DMS153 (cell line): ENCODE measurements around the gene TMEM39A.
A peak's percentile ranks its signal among the peaks of the same experiment; 100 is the strongest.

Experiments
- DNase-seq: peaks from one replicate; lab custom pipeline; 2025; lab: John Stamatoyannopoulos, UW

Gene TMEM39A

DNA sequence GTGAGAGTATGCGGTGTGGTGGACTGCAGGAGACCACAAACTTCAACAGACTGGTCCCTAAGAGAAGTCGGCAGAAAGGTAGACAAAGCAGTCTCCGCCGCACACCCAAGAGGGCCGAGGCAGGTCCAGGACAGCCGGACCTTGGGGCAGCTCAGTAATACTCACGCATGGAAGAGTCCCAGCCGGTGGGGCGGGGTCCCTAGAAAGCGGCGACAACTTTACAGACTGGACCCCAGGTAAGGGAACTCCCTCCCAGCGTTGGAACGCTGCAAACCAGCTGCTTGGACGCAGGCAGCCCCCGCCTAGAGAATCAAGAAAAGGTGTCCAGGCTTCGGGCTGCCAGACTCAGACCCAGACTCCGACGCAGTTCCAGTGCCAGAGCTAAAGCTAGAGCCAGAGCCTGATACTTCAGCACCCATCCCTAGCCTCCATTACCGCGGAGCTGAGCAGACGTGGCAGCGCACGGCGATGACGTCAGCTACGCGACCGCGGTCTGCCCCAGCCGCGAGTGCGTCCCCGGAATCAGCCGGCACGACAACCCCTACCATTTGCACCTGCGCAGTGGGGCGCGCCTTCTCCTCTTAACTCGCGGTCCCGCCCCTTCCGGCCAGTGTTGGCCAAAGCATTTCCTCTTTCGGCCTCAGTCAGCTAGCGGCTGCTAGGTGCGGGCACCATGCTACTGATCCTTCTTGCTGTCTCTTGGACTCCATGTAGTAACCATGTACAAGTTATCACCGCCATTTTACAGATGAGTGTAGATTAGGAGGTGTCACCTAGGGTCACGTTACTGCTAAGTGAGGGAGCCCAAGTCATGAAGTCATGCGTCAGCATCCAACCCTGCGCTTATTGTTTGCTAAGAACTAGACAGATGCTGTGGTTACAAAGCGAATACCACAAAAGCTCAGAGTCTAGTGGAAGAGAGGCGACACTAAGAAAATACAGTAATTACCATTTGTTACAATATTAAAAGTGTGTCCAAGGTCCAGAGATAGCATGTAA is at the start of gene TMEM39A:
TMEM39A (minus strand) TSS at position 445 of the 999 bp plus-strand sequence. CDS start 1,541 bp downstream, outside the sequence.
- peak; percentile 96 for DNase-seq

- no peak for DNase-seq
Measured at GRCh38 chr3:119510690-119511089, 47.3 kb upstream of the TMEM39A start.

GRCh38 chr3:119508172-119508845 is 44.9 kb upstream of the TMEM39A start:
- no peak for DNase-seq

- no peak for DNase-seq
Measured at GRCh38 chr3:119507404-119507803, 44.0 kb upstream of the TMEM39A start.

DNA sequence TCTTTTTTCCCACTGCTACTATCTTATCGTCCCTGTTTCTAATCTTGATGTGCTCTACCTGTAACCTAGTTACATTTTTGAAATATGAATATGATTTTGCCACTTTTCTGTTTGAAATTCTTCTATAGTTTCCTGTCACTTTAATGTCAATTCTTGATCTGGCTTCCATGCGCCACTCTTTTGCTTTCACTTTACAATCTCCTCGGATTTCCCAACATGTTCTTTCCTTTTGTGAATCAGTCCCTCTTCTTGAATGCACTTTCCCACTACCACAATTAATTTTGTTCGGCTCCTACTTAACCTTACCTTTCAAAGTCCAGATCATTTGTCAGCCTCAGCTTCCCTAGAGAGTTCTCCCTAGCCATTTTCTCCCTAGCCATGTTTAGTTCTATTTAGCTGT is 43.2 kb upstream of the TMEM39A start:
- DNase-seq, result no peak

DNA sequence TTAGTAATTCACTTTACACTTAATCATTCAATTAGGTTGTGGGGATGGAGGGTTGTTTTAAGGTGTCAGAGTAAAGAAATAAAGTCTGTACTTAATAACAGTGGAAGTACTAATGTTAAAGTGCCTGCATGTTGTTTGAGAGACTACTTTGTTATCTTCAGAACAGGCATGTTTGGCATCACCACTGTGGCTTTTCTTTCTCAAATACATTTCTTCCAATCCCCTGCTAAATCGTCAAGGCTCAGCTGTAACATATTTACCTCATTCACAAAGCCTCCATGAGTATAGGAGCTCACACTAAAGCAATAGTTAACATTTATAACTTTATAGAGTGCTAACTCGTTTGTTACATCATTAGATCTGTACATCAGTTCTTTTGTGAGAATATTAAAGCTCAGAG is 37.5 kb upstream of the TMEM39A start:
- DNase-seq, result no peak

DNA sequence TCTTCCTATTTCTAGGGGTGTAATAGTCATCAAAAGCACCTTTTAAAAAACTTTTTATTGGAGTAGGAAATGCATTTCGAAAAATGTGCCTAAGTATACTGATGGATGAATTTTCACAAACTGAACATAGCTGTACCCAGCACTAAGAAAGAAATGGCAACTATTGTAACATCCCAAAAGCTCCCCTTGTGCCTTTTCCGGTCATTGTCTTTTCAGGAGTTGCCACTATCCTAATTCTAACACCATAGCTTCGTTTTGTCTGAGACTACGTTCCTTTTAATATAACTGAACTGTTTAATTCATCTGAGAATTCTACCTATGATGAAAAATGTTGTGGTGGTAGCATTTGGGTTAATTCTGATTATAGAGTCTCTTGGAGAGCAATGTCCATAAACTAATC is 36.9 kb upstream of the TMEM39A start:
- DNase-seq, result no peak

GRCh38 chr3:119498186-119499011 is 35.0 kb upstream of the TMEM39A start, which contains the start of gene TIMMDC1:
Gene TIMMDC1, plus strand, starts transcription at chr3:119498547. Its CDS starts 187 bp downstream, at chr3:119498734.
- peak; percentile 94 for DNase-seq

DNA sequence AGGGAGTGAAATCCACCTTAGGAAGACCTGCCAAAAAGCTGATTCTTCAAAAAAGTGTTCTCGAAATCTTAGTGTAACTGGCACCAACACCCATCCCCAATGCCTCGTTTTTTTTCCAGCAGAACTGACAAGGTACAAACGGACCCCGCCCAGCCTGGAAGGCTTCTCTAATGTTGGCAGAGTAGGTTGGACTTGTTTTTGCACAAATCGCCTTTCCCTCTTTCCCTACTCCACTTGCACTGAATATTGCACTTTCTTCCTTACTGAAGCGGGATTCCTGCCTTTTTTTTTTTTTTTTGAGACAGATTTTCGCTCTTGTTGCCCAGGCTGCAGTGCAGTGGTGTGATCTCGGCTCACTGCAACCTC is 34.4 kb upstream of the TMEM39A start:
- no peak for DNase-seq

DNA sequence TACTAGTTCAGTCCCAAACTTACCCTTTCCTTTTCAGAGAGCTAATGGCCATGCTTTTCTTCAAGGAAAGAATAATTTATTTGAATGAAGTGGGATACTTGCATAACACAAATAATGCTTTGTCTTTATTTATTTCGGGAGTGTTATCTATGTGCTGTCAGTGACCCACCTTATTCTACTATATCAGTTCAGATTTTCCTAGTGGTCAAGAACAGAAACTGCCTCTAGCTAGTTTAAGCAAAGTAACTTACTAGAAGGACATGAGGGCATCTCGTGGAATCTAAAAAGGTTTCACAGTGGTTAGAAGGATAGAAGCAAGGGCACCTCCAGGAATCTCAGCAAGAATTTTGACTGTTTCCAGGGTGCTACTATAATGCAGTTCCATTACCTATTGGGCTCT is 31.2 kb upstream of the TMEM39A start:
- DNase-seq, result no peak

DNA sequence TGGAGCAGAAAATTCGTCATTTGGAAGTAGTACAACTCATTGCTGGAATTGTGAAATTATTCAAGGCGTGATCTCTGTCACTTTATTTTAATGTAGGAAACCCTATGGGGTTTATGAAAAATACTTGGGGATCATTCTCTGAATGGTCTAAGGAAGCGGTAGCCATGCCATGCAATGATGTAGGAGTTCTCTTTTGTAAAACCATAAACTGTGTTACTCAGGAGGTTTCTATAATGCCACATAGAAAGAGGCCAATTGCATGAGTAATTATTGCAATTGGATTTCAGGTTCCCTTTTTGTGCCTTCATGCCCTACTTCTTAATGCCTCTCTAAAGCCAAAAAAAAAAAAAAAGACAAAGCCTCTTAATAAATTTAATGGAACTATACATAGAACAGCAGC is 29.4 kb upstream of the TMEM39A start:
- DNase-seq, result no peak

- DNase-seq, result no peak
Measured at GRCh38 chr3:119492128-119492527, 28.7 kb upstream of the TMEM39A start.

GRCh38 chr3:119490153-119490552 is 26.7 kb upstream of the TMEM39A start:
- no peak for DNase-seq

DNA sequence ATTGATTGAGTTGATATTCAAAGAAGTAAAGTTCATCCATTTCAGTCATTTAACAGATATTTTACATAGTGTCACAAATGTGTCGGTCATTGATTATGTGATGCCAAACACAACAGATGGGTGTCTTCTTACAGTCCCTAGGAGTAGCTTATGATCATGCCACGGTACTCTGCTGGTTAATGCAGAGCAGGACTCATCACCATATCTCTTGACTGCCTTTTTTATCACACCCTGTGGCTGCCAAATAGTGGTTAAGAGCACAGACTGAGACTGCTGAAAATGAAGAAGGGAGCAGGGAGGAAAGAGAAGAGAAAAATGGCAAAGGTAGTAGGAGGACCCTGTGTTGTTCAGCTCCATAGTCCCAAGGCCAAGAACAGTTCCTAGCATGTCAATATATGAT is 22.1 kb upstream of the TMEM39A start:
- no peak for DNase-seq

DNA sequence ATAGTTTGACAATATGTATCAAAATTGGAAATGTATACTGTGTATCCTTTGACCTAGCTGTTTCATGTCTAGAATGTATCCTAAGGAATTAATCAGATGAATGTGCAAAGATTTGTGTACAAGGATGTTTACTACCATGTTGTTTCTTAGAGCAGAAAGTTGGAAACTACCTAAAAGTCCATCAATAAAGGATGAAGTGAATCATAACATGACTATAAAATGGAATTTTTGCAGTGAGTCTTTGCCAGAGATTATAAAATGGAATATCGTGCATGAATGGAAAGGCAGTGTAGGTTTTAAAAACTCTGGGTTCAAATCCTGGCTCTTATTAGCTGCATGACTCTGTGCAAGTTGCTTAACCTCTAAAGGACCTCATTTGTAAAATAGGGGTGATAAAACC is 19.7 kb upstream of the TMEM39A start:
- no peak for DNase-seq

DNA sequence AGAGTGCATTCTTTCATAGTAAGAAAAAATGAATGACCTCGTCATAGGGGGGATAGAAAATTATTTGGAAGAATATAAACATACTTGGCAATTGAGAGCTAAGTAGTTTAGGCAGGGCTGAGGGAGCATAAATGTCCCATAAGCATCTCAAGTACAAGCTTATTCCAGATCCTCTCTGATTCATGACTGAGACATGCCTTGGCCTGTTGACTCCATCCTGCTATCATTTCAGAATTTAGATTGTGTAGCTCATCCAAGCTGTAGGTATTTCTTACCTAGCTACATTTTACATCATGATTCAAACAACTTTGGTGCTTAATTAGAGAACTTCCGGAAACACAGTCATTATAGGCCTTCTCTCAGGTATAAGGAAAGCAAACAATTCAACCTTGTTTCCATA is 17.7 kb upstream of the TMEM39A start:
- no peak for DNase-seq

- DNase-seq, result no peak
Measured at GRCh38 chr3:119470866-119471265, 7.5 kb upstream of the TMEM39A start.

GRCh38 chr3:119469418-119470189 is 6.2 kb upstream of the TMEM39A start:
- DNase-seq, result no peak

GRCh38 chr3:119468041-119468440 is 4.6 kb upstream of the TMEM39A start:
- no peak for DNase-seq

- DNase-seq, result no peak
Measured at GRCh38 chr3:119457246-119457645, 6.2 kb downstream of the TMEM39A start.

DNA sequence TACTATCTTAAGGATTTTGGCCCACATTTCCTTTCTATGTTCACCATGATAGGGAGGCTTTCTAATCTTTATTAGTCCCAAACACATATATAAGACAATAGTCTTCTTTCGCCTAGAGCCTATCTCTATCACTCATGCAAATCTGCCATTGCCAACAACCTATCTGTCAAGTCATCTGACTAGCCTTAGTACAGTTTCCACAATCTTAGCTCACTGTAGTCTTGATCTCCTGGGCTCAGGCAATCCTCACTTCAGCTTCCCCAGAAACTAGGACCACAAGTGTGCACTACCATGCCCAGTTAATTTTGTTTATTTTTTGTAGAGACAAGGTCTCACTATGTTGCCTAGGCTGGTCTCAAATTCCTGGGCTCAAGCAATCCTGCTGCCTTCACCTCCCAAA is 6.9 kb downstream of the TMEM39A start:
- DNase-seq, result no peak
